ENCODE results near the gene CFAP74. TPM values are rescaled to one million over a fixed set of nuclear protein-coding genes. Genes with fewer than 3 reads are reported as not detected.

CFAP74 gene
- total RNA-seq, 4 donors from 2014 or later, result not detected

DNA sequence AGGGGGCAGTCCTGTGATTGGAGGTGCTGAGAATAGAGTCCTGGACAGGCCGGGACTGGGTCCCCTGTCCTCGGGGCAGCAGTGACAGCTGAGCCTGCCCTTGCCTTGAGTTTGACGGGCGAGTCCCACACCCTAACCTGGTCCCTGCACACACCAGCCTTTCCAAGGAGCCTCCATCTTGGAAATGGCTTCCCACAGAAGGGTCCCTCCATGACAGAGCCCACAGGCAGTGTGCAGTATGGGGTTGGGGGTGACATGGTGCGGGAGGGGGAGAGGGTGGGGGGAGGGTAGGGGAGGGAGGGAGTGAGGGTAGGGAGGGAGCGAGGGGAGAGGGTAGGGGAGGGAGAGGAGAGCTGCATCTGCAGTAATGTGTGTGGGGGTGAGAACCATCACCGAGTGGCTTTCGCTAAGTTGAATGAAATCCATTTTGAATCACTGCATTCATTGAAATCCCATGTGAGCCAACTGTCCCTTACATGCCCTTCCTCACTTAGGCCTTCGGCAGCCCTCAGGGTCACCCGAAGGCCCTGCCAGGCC is 74.4 kb downstream of the CFAP74 start:
- WGBS, 2 donors, result 41 to 68% methylated on average over 2 to 9 of the region's 10 CpGs
- no peaks in the 10 kb centered on the region for H3K4me1 ChIP-seq
- H3K4me3 ChIP-seq, result no peak overlapping the region
- H3K9me3 ChIP-seq, result no peaks in the 10 kb centered on the region
- H3K36me3 ChIP-seq, result no peaks in the 10 kb centered on the region
- peaks cover 0 to 8% of the 10 kb centered on the region in 2 donors for H3K27me3 ChIP-seq
- H3K27ac ChIP-seq, result no peak overlapping the region
- no peak for DNase-seq (ENCODE audit: low spot score in 2 of 2)
- TF ChIP-seq, protein P1, sequence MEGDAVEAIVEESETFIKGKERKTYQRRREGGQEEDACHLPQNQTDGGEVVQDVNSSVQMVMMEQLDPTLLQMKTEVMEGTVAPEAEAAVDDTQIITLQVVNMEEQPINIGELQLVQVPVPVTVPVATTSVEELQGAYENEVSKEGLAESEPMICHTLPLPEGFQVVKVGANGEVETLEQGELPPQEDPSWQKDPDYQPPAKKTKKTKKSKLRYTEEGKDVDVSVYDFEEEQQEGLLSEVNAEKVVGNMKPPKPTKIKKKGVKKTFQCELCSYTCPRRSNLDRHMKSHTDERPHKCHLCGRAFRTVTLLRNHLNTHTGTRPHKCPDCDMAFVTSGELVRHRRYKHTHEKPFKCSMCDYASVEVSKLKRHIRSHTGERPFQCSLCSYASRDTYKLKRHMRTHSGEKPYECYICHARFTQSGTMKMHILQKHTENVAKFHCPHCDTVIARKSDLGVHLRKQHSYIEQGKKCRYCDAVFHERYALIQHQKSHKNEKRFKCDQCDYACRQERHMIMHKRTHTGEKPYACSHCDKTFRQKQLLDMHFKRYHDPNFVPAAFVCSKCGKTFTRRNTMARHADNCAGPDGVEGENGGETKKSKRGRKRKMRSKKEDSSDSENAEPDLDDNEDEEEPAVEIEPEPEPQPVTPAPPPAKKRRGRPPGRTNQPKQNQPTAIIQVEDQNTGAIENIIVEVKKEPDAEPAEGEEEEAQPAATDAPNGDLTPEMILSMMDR (IDR thresholded peaks at IDR 0.05), result no peak
- no peak for TF ChIP-seq POLR2A (IDR thresholded peaks at IDR 0.05)
- no peak for TF ChIP-seq EP300 (IDR thresholded peaks at IDR 0.05)

DNA sequence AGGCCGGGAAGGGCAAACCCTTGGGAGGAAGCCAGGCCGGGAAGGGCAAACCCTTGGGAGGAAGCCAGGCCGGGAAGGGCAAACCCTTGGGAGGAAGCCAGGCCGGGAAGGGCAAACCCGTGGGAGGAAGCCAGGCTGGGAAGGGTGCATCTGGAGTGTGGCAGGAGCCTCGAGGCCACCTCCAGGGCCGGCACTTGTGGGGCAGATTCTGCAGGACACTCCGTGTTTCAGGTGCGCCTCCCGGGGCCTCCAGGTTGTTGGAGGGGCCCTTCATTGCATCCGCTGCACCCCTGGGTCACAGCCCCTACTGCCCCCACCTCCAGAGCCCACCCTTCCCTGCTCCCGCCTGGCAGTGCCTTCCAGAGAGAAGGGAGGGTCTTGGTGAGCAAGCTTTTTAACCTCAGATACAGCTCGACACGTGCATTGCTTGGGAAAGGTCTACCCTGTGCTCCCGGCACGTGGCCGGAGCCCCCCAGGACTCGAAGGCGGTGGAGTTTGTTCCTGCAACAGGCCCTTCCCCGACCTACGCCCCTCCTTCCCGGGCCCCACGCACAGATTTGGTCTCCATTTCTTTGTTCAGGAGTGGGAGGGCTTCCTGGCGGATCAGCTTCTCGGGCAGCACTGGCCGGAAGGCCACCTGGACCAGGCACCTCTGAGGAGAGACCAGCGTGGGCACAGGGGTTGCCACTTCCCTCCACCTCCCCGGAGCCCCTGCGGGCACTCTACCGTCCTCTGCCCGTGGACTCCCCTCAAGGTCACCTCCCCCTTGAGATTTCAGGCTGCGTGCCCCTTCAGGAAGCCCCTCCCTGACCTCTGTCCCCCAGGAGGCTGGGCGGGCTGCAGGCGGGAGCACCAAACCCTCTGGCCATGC is 75.1 kb downstream of the CFAP74 start:
- no peak for DNase-seq (ENCODE audit: low spot score in 2 of 2)
- 63 to 82% methylated on average over 22 to 30 of the region's 34 CpGs for WGBS, 2 donors
- Histone ChIP-seq H3K27me3 (peaks cover 0 to 8% of the 10 kb centered on the region in 2 donors), H3K9me3 (no peaks in the 10 kb centered on the region), H3K4me3 (no peak overlapping the region), H3K4me1 (no peaks in the 10 kb centered on the region), H3K27ac (no peak overlapping the region), H3K36me3 (no peaks in the 10 kb centered on the region)
- TF ChIP-seq EP300 (IDR thresholded peaks at IDR 0.05) (no peak), POLR2A (IDR thresholded peaks at IDR 0.05) (no peak)
- TF ChIP-seq, protein P1 (IDR thresholded peaks at IDR 0.05), result no peak

DNA sequence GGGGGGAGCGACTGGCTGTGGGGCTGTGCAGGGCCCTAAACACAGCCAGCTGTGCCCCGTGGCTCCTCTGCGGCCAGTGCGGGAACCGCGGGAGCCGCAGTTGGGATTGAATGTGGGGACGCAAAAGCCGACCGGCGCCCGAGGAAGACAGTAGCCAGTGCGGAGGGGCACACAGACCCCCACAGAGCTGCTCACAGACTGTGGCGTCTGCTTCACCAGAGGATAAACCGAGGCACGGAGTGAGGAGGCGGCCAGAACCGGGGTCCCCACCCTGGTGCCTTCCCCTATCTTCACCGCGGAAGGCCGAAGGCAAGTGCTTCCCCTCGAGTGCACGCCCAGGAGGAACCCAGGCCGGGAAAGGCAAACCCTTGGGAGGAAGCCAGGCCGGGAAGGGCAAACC is 75.8 kb downstream of the CFAP74 start:
- DNase-seq (ENCODE audit: low spot score in 2 of 2), result no peak
- peaks cover 0 to 8% of the 10 kb centered on the region in 2 donors for H3K27me3 ChIP-seq
- TF ChIP-seq POLR2A (IDR thresholded peaks at IDR 0.05) (no peak), EP300 (IDR thresholded peaks at IDR 0.05) (no peak)
- TF ChIP-seq, protein P1 (IDR thresholded peaks at IDR 0.05), result no peak
- no peak overlapping the region for H3K27ac ChIP-seq
- H3K36me3 ChIP-seq, result no peaks in the 10 kb centered on the region
- peaks cover 0 to 6% (median 0%) of the 10 kb centered on the region in 4 donors for H3K4me1 ChIP-seq
- WGBS, 2 donors, result 82 to 84% methylated on average over 24 to 25 of the region's 25 CpGs
- H3K9me3 ChIP-seq, result no peaks in the 10 kb centered on the region
- no peak overlapping the region for H3K4me3 ChIP-seq

GRCh38 chr1:1926886-1927660 is 76.5 kb downstream of the CFAP74 start:
- DNase-seq (ENCODE audit: low spot score in 2 of 2), result no peak

More at GRCh38 chr1:1926886-1927660, 76.5 kb downstream of the CFAP74 start:
- TF ChIP-seq, protein P1 (IDR thresholded peaks at IDR 0.05), result no peak
- TF ChIP-seq POLR2A (IDR thresholded peaks at IDR 0.05), result no peak
- no peak for TF ChIP-seq EP300 (IDR thresholded peaks at IDR 0.05)
- no peaks in the 10 kb centered on the region for H3K36me3 ChIP-seq
- no peaks in the 10 kb centered on the region for H3K9me3 ChIP-seq
- H3K27me3 ChIP-seq, result peaks cover 0 to 8% of the 10 kb centered on the region in 2 donors
- H3K4me3 ChIP-seq, result no peak overlapping the region
- 81 to 90% methylated on average over 13 to 16 of the region's 21 CpGs for whole genome bisulfite sequencing, 2 donors
- H3K27ac ChIP-seq, result no peak overlapping the region
- peaks cover 0 to 10% (median 0%) of the 10 kb centered on the region in 4 donors for H3K4me1 ChIP-seq

All from tibial nerve (tissue), 4 donors.